Ascending aorta (tissue), 2 donors: ENCODE data around the gene VCP. TPM values are rescaled to one million over a fixed set of nuclear protein-coding genes. Genes with fewer than 3 reads are reported as not detected.
"Not testable (repeated sequence)": the region's sequence is repeated elsewhere in the genome, so short reads cannot be mapped to it uniquely, and the experiment has no call there.

Experiments
- DNase-seq, 2 donors: peaks; one replicate each; pipeline ENCODE4 v3.0.0-alpha.2; 2019; ENCODE audit warnings: low spot score in 2 of 2
- H3K27ac ChIP-seq, 2 donors: fragments of 200-600 bp; sonication (generic); one replicate each; pipeline ENCODE4 v1.5.1; 2016 to 2017; ENCODE audit warnings: mild to moderate bottlenecking in 1 of 2
- H3K27me3 ChIP-seq: fragments of 200-600 bp; sonication (generic); one replicate; pipeline ENCODE4 v1.5.1; 2017
- H3K36me3 ChIP-seq, 2 donors: fragments of 200-600 bp; sonication (generic); one replicate each; pipeline ENCODE4 v1.5.1; 2016
- H3K4me1 ChIP-seq, 2 donors: fragments of 200-600 bp; sonication (generic); one replicate each; pipeline ENCODE4 v1.5.1; 2016 to 2017; ENCODE audit warnings: mild to moderate bottlenecking in 1 of 2
- H3K4me3 ChIP-seq, 2 donors: fragments of 200-600 bp; sonication (generic); one replicate each; pipeline ENCODE4 v1.5.1; 2016 to 2017; ENCODE audit warnings: mild to moderate bottlenecking in 1 of 2
- H3K9me3 ChIP-seq, 2 donors: fragments of 200-600 bp; sonication (generic); one replicate each; pipeline ENCODE4 v1.5.1; 2016
- intact Hi-C: fragments of 100-400 bp; cut with DNase I; formaldehyde crosslinking; loops from one replicate; pipeline ENCODE4 v1.15.1; 2023
- total RNA-seq: library from RNA; depleted of rRNA; stranded (reverse); fragments of >200 nt; gene quantifications from one replicate; pipeline ENCODE4 v1.1.0, GENCODE V29; 2016
- TF ChIP-seq, protein P1 (sequence below), 3 experiments: fragments of 200-600 bp in 2 of 3; fragments of 450-650 bp in 1 of 3; sonication (generic) in 2 of 3; IDR thresholded peaks; one replicate each; pipeline ENCODE4 v1.5.1; 2016 to 2019; ENCODE audit warnings: antibody characterized with exemption in 3 of 3, mild to moderate bottlenecking in 1 of 3, moderate library complexity in 1 of 3

Gene VCP
- total RNA-seq, 1 donor from 2014 or later = 96.3 TPM

DNA sequence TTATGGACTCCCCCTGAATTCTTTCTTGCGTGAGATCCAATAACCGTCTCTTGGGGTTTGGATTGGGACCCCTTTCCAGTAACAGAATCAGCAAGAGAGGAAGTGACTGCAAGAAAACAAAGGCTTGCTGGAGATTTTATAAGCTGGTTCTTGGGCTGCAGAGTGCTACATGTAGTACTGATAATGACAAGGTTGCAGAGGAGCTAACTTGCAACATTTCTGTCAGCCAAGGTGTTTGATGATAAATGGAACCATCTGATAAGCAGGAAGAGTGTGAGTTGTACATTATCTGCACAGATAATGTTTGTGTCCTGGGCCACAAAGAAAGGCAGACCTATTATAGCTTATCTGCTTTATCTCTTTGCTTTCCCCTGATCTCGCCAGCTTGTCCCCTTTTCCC is 45.8 kb downstream of the VCP start:
- Histone ChIP-seq H3K36me3 (peaks cover 4 to 13% of the 10 kb centered on the region in 2 donors), H3K9me3 (no peaks in the 10 kb centered on the region), H3K4me3 (no peak overlapping the region), H3K27me3 (no peaks in the 10 kb centered on the region), H3K27ac (no peak overlapping the region), H3K4me1 (no peaks in the 10 kb centered on the region)
- DNase-seq = no peak
- TF ChIP-seq, protein P1, sequence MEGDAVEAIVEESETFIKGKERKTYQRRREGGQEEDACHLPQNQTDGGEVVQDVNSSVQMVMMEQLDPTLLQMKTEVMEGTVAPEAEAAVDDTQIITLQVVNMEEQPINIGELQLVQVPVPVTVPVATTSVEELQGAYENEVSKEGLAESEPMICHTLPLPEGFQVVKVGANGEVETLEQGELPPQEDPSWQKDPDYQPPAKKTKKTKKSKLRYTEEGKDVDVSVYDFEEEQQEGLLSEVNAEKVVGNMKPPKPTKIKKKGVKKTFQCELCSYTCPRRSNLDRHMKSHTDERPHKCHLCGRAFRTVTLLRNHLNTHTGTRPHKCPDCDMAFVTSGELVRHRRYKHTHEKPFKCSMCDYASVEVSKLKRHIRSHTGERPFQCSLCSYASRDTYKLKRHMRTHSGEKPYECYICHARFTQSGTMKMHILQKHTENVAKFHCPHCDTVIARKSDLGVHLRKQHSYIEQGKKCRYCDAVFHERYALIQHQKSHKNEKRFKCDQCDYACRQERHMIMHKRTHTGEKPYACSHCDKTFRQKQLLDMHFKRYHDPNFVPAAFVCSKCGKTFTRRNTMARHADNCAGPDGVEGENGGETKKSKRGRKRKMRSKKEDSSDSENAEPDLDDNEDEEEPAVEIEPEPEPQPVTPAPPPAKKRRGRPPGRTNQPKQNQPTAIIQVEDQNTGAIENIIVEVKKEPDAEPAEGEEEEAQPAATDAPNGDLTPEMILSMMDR (IDR thresholded peaks at IDR 0.05) = no peak
- intact Hi-C loops = no loop called here

DNA sequence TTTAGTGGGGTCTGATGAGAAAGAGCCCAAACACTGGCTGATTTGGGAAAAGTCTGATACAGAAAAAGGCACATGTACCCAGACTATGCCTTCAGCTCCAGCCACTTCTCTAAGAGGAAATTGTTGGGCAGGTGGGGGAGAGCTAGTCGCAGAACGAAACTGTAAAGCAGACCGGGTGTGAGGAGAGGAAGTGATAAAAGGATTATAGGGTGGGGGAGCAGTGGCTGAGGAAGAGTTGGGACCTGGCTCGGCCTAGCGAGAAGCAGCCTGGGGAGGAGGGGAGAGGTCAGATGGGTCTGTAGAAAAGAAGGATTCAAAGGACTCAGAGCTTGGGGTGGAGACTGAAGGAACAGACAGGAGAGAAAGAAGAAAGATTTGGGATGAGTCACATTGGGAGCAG is 49.0 kb downstream of the VCP start:
- DNase-seq, H3K27me3 ChIP-seq, intact Hi-C loops, H3K4me1 ChIP-seq, H3K9me3 ChIP-seq, H3K4me3 ChIP-seq, H3K27ac ChIP-seq: not testable (repeated sequence)
- H3K36me3 ChIP-seq = peaks cover 4 to 23% of the 10 kb centered on the region in 2 donors

- Histone ChIP-seq H3K27me3 (no peaks in the 10 kb centered on the region), H3K4me3 (no peak overlapping the region), H3K36me3 (peaks cover 31 to 55% of the 10 kb centered on the region in 2 donors), H3K9me3 (peaks cover 0 to 8% of the 10 kb centered on the region in 2 donors), H3K4me1 (no peaks in the 10 kb centered on the region), H3K27ac (no peak overlapping the region)
- DNase-seq = no peak
- TF ChIP-seq, protein P1 (IDR thresholded peaks at IDR 0.05) = no peak
- intact Hi-C loops = no loop called here
These were observed 57.9 kb downstream of the VCP start for GRCh38 chr9:35014517-35014916.

DNA sequence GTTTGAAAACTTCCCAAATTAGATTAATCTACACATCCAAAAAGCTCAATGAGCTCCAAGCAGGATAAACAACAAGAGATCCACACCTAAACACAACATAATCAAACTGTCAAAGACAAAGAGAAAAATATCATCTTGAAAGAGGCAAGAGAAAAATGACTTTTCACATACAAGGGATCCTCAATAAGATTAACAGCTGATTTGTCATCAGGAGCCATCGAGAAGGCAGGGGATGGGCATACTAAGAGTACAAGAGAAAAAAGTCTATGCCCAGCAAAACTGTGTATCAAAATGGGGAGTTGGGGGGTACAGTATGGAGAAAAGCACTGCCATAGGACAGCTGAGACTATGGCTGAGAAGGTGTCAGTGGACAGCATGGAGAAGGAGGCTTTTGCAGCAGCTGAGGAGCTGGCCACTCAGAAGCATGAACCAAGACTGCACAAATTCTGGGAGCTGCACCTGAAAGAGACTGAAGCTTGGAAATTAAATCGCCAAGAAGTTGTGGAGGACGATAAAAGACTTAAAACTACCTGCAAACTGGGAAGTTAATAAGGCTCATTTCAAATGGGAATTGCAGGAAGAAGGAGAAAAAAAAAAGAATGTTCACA is 62.0 kb downstream of the VCP start:
- TF ChIP-seq, protein P1 (IDR thresholded peaks at IDR 0.05) = no peak
- H3K4me3 ChIP-seq = no peak overlapping the region
- no peaks in the 10 kb centered on the region for H3K4me1 ChIP-seq
- H3K27ac ChIP-seq = no peak overlapping the region
- peaks cover 31 to 48% of the 10 kb centered on the region in 2 donors for H3K36me3 ChIP-seq
- H3K27me3 ChIP-seq = no peaks in the 10 kb centered on the region
- intact Hi-C loops = no loop called here
- peaks cover 0 to 8% of the 10 kb centered on the region in 2 donors for H3K9me3 ChIP-seq
- DNase-seq = no peak

Other genes starting within 250 kb of the VCP start
- not detected for gene PHF24, start 114.3 kb downstream of the VCP start, total RNA-seq
- 40.8 TPM for gene DNAJB5, start 82.9 kb downstream of the VCP start, total RNA-seq
- 45.4 TPM for gene FANCG, start 7.3 kb upstream of the VCP start, total RNA-seq
- 2.4 TPM for gene PIGO, start 24.0 kb upstream of the VCP start, total RNA-seq
- gene STOML2, start 30.5 kb upstream of the VCP start, total RNA-seq = 94.2 TPM
- gene ATOSB, start 43.2 kb upstream of the VCP start, total RNA-seq = 58.3 TPM
- gene UNC13B, start 89.4 kb upstream of the VCP start, total RNA-seq = 26.5 TPM